NCI-H510A (cell line): ENCODE results near the gene PHAF1.
"Not testable (repeated sequence)": the region's sequence is repeated elsewhere in the genome, so short reads cannot be mapped to it uniquely, and the experiment has no call there.

ENCODE experiments used
- DNase-seq: peaks from one replicate; lab custom pipeline; 2025; lab: John Stamatoyannopoulos, UW

The PHAF1 gene

GRCh38 chr16:67105246-67105645 is 4.5 kb upstream of the PHAF1 start:
- DNase-seq: no peak

- DNase-seq: no peak
Observed at GRCh38 chr16:67105881-67106280, 3.9 kb upstream of the PHAF1 start.

DNA sequence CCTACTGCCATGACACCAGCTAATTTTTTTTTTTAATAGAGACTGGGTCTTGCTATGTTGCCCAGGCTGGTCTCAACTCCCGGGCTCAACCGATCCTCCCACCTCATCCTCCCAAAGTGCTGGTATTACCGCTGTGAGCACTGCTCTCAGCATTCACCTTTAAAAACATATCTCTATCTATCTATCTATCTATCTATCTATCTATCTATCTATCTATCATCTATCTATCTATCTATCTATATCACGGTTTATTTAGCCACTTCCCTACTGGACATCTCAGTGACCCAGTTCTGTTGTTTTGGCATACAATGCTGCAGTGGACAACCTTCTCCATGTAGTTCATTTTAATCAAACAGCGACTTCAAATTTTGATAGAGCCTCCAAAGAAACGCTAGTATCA is 1.3 kb upstream of the PHAF1 start:
- no peak for DNase-seq

DNA sequence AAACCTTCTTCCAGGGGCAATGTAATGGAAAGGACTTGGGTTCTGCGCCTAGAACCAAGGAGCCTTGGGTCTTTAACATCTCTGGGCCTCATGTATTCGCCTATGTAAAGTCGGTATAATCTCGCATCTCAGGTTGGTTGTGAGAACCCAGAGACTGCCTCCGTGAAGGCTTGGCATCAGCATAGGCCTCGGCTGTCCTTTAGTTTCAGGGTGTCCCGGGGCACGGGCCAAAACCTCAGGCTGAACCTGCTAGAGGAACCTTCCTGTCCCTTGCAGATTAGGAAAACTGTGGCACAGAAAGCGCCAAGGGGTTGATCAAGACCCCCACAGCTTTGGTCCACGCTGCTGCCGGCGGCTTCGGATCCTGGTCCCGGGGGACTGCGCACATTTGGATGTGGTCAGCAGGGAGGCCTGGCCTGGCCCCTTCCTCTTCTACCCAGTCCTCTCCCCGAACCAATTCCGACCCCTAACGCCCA is 772 bp upstream of the PHAF1 start:
- DNase-seq: no peak

- DNase-seq: no peak
Observed at GRCh38 chr16:67111951-67112444, 2.3 kb downstream of the PHAF1 start.

DNA sequence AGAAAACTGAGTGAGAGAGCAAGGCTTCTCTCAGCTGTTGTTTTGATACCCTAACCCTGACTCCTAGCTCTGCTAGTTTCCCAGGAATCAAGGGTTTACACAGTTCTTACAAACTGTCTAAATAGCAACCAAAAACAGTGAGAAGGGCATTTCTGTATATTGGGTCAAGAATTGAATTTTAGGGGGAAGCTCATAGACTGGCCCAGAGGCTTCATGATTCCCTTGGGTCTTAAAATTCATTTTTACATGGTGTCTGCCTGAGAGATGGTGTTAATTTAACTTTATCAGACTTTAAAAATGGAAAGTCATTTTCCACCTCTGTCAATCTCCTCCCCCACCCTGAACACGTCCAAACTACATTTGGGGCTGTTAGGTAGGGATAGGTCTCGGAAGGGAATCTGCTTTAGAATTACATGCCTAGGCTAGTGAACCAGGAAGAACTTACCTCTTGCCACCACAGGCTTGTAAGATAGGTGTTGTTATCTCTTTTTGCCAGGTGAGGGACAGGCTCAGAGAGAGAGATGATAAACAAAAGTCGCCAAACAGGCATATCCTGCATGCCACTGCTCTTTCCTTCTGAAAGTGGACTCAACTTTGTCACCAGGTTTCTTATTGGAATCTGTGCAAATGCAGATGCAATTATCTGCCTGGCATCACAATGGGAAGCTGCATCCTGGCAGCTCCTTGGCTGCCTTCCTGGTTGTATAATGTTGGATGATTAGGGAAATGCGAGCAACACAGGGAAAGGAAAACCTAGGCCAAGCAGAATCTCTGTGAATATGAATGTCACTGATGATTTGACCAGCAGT is 3.1 kb downstream of the PHAF1 start:
- DNase-seq: no peak

GRCh38 chr16:67114793-67115192 is 5.1 kb downstream of the PHAF1 start:
- no peak for DNase-seq

DNA sequence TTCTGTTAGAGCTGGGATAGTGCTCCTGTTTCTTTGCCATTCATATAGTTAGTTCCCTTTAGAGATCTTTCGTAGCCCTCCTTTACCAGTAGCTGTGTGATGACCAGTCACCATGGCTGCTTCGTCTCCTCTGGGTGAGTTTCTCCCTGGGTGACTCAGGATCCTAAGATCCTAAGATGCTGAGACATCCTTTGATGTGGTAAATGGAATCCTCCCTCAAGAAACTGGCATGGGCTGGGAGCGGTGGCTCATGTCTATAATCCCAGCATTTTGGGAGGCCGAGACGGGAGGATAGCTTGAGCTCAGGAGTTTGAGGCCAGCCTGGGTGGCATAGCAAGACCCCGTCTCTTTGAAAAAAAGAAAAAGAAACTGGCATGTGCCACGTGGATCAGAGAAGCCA is 5.9 kb downstream of the PHAF1 start:
- no peak for DNase-seq

DNA sequence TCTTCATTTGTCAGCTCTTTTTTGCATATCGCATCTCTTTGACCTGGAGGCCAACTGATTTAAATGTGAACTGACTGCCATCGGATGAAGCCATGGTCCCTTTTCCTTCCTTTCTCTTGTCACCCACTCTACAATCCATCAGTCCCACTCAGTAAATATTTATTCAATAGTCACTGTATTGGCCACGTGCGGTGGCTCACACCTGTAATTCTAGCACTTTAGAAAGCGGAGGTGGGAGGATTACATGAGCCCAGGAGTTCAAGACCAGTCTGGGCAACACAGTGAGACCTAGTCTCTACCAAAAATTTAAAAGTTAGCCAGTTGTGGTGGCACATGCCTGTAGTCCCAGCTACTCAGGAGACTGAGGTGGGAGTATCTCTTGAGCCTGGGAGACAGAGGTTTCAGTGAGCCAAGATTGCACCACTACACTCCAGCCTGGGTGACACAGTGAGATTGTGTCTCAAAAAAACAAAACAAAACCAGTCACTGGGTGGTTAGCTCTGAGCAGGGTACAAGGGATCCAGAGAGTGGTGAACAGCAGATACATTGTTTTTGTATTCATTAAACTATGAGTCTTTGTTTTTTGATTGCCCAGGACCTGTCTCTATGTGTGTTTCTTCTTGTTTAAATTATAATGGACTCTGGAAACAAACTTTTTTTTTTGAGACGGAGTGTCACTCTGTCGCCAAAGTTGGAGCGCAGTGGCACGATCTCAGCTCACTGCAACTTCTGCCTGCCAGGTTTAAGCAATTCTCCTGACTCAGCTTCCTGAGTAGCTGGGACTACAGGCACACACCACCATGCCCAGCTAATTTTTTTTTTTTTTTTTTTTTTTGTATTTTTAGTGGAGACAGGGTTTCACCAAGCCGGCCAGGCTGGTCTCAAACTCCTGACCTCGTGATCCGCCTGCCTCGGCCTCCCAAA is 6.9 kb downstream of the PHAF1 start:
- DNase-seq: no peak

- DNase-seq: no peak
Observed at GRCh38 chr16:67117716-67118115, 8.0 kb downstream of the PHAF1 start.

DNA sequence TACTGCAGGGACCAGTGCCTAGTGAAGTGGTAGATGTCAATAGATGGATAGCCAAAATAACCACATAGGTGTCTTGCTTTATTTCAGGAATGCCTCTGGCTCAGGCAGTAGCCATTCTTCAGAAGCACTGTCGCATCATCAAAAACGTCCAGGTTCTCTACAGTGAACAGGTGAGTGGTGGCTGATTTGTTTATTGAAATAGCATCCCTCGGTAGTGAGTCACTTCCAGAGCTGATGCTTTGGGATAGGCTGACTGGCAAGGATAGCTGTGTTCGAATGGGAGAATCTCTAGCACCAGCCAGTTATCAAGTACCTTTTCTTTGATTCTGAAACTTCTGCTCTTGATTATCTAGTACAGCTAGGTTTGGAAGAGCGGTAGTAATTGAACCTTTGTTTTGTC is 10.3 kb downstream of the PHAF1 start:
- no peak for DNase-seq

DNA sequence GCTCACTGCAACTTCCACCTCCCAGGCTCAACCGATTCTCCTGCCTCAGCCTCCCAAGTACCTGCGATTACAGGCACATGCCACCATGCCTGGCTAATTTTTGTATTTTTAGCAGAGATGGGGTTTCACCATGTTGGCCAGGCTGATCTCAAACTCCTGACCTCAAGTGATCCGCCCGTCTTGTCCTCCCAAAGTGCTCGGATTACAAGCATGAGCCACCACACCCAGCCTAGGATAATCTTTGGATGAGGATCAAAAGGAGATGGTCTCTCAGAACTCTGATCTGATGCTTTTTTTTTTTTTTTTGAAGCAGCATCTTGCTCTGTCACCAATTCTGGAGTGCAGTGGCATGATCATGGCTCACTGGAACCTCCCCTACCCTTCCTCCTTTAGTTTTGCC is 13.1 kb downstream of the PHAF1 start:
- not testable (repeated sequence) for DNase-seq

DNA sequence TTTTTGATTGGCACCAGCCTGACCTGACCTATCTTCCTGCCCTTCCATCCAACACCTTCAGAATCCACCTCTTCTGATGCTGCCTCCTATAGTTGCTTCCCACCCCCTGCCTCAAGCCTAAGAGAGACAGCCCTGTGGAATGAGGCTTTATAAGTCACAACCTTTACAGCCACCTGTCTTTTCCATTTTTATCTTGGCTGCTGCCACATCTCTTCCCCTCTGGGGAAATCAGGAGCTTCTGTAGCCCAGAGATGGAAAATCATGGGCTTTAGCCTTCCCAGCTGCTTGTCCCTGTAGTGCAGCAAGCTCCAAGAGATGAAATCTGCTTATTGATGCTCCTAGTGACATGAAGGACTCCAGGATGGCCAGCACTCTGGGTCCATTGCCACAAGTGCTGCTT is 18.7 kb downstream of the PHAF1 start:
- DNase-seq: no peak

GRCh38 chr16:67128887-67129286 is 19.1 kb downstream of the PHAF1 start:
- DNase-seq: no peak

DNA sequence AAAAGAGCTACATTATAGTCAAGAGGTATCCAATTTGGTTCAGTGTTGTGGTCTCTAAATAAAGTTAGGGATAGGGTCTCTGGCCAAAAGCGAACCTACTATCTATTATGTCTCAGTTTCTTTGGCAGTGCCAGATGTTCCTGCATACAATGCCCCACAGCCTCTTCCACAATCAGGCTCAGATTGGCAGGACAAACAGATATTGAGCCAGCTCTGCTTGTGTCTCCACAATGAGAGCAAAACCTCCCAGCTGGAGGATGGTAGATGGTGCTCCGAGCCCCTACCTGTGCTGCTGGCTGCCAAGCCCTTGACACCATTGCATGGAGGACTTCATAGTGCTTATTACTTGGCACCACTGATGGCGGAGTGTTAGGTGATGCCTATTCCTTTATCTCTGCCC is 19.7 kb downstream of the PHAF1 start:
- DNase-seq: no peak

DNA sequence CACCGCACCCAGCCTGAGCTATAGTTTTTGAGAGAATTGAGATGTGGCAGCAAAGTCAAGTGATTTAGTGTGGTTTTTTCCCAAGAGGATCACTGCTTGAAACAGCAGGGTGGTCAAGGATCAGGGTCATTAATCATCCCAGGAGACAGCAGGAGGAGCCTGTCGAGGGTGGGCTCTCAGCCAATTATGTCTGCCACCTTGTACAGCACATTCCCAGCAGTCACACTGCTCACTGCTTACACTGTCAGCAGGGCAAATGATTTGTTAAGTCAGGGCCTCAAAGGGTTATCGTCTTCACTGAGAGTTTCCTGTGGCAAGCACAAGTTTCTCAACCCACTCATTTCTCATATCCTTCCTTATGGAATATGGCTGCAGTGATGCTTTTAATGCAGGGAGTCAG is 27.9 kb downstream of the PHAF1 start:
- DNase-seq: no peak

DNA sequence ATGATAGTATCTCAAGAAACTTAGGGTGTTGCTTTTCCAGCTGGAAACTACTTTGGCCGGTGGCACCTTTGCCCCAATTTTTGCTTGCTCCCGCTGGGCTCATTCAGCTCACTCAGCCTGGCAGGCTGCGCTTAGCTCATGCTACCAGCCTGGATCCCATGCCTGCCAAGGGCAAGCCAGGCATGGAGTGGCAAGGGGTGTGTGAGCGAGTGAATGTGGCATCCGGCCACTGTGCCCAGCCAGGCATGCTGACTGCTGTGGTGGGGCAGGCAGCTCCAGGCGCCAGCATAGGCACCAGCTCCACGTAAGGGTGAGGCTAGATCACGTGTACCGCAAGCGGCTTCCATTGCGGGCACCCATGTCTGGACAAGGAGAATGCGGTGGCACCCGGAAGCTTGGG is 31.6 kb downstream of the PHAF1 start:
- DNase-seq: no peak

- DNase-seq: no peak
Observed at GRCh38 chr16:67142342-67142741, 32.6 kb downstream of the PHAF1 start.

DNA sequence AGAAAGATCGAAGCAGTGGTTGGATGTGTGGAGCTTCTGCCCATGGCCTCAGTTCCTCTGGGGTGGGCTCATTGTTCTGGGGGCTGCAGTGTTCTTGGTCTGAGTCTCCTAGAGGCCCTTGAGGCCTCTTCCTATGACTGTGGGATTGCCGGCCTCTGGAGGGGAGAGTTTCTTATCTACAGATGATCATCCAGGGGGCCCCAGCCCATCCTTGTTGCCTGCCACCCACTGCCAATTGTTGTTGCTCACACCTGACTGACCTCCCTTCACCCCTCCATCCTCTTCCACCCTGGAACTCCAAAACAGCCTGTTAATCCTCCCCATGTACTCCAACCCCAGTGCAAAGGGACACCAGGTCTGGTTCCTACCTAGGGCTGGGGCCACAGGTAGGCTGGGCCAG is 35.2 kb downstream of the PHAF1 start:
- no peak for DNase-seq

DNA sequence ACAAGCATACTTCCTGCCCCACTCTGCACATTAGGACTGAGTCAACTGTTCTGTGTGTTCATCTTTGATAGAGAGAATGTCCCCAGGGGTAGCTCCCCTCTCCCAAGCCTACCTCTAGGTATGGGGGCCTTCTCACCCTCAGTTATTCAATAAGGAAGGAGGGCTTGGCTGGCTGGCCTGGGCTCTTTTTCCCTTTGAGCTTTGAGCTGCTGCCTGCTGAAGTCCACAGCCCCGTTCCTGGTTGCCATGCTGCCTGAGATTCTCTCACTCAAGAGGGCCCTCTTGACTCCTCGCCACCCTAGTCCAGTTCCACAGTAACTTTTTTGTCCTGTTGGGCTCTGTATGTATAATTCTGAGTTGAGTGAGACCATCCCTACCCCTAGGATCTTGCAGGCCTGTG is 36.0 kb downstream of the PHAF1 start:
- DNase-seq: no peak

DNA sequence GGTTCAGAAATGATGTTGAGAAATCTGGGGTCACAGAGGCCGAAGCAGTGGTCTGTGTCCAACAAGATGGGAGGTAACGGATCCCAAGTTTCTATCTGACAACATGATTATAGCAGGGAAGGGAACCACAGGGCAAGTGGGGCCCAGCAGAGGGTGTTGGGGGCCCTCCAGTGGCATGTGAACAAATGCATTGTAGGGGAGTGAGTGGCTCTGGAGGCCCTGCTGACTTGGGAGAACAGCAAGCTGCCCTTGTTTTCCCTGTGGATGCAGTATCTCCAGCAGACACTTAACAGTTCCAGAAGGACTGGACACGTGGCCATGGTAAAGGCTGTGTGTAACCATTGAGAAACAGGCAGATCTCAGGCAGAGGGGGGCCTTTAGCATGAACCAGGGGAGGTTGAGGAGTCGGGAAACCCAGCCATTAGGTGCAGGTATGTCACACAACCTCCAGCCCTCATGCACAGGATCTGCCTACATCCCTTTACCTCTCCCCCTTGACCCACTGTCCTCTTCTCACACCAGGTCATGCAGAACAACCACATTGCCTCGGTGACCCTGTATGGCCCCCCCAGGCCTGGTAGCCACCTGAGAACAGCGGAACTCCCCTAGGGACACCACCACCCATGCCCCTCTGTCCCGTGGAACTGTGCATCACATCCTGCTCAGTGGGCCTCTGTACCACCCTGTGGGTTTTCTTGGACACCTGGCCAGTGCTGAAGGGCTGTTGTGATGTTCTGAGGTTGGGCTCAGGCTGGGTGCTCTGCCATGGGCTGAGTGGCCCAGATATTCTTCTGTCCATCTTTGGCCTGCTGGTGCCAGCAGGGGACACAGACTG is 37.0 kb downstream of the PHAF1 start:
- no peak for DNase-seq
